Raji (cell line): ENCODE measurements around the gene PLCB4.

Experiments
- POLR2A ChIP-seq: IDR thresholded peaks from 2 replicates; pipeline ENCODE4 v1.6.1; 2011; ENCODE audit warnings: low read depth, low read length, control low read depth; ENCODE audit not compliant: insufficient read depth

PLCB4 gene

DNA sequence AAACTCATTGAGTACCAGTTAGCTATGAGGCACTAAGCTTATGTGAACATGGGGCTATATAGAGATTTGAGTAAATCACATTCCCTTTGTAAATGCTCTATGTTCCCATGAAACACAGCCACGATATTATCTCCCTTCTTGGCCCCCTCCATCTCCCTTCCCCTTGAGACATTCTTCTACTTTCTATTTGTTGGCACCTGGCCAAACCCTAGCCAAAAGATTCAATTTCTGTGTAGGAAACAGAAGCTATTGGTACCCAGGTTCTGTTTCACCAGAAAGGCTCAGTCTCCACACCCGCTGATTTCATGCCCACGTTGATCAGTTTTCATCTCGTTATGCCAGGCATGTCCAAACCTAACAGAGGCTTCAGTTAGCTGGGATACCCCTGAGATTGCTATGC lies 300.0 kb downstream of the PLCB4 start:
- no peak for TF ChIP-seq POLR2A

DNA sequence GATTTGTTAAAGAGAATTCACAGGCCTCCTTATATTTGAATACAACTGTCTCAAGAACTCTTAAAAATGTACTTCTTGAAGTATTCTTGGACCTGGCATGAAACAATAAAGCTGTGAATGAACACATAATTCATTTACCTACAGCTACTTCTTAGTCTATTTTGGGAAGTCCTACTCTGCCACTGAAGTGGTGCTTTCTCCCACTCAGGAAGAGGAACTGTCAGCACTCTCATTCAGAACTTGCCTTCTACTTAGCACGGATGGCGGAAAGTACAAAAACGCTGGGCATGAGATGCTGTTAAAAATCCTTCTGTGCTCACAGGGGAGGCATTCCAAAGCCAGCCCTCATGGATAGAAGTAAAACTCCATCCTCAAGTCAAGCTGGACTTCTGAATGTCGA lies 300.7 kb downstream of the PLCB4 start:
- TF ChIP-seq POLR2A: no peak

- TF ChIP-seq POLR2A: no peak
Measured at GRCh38 chr20:9374072-9374471, 305.2 kb downstream of the PLCB4 start.

- no peak for TF ChIP-seq POLR2A
Measured at GRCh38 chr20:9374480-9374879, 305.6 kb downstream of the PLCB4 start.

DNA sequence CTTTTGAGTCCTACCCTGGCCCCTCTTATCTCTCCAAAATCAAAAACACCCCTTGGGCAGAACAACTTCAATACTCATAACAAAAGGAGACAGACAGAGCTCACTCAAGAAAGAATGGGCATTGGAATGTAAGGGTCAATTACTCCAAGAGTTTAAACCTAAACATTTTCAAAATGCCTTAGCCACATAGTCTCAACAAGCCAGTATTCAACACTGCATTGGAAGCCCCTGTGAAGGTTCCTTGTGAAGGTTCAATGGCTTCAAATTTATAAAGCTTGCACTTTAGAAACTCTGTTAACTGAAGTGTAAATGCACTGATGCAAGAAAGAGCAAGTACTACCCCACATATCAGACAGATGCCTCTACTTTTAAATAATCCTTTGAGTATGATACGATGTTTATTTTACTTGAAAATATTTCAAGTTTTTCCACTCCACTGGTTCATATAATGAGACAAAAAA lies 306.4 kb downstream of the PLCB4 start:
- no peak for TF ChIP-seq POLR2A

DNA sequence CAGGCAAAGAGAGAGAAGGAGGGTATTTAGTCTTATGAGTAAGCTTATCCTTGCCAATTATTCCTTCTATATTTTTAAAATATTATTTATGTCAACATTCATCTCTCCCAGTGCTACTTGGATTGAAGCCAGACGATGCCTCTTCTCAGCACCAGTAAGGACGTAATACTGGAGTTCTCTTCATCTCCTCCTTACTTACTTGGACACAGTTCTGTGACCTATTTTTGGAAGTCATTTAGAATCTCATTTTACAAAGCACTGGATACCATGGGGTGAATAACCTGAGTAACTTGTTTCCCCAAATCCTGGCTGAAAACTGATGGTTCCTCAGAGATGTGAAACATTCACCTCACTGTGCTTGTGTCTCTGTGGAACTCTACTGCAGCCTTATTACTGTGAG lies 308.1 kb downstream of the PLCB4 start:
- TF ChIP-seq POLR2A: no peak

DNA sequence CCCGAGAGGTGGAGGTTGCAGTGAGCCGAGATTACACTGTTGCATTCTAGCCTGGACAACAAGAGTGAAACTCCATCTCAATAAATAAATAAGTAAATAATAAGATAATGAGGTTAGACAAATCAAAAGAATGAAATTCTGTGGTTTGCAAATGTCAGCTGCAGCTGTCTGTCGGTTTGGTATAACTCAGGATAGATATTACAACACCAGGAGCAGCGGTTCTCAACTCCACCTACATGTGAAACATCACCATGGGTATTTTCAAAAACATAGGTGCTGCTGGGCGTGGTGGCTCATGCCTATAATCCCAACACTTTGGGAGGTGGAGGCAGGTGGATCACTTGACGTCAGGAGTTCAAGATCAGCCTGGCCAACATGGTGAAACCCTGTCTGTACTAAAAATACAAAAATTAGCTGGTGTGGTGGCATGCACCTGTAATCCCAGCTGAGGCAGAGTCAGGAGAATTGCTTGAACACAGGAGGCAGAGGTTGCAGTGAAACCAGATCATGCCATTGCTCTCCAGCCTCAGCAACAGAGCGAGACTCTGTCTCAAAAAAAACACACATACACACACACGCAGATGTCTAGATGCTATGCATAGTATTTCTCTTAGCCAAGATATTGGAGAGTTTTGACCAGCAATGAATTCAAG lies 319.4 kb downstream of the PLCB4 start:
- no peak for TF ChIP-seq POLR2A

- no peak for TF ChIP-seq POLR2A
Measured at GRCh38 chr20:9388813-9389161, 319.9 kb downstream of the PLCB4 start.

- no peak for TF ChIP-seq POLR2A
Measured at GRCh38 chr20:9389346-9389745, 320.5 kb downstream of the PLCB4 start.

- no peak for TF ChIP-seq POLR2A
Measured at GRCh38 chr20:9390441-9390840, 321.6 kb downstream of the PLCB4 start.

GRCh38 chr20:9392892-9393857 lies 324.3 kb downstream of the PLCB4 start:
- TF ChIP-seq POLR2A: no peak

- no peak for TF ChIP-seq POLR2A
Measured at GRCh38 chr20:9395971-9396370, 327.1 kb downstream of the PLCB4 start.

GRCh38 chr20:9397928-9398327 lies 329.0 kb downstream of the PLCB4 start:
- TF ChIP-seq POLR2A: no peak

DNA sequence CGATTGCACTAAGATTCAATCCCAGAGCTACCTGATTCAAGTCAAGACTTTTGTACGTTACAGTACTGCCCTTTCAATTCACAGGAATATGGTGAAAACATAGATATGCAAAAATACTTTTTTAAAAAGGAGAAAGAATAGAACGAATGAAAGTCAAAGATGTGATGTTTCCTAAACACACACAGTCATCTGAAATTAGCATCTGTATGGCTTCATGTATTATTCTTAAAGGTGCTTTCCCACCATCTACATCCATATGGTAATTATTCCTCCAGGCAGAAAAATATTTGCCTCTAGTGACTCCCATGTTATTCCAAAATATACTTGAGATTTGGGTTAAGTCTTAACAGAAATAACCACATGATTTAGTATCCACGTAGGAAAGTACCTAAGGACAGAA lies 330.0 kb downstream of the PLCB4 start:
- TF ChIP-seq POLR2A: no peak

DNA sequence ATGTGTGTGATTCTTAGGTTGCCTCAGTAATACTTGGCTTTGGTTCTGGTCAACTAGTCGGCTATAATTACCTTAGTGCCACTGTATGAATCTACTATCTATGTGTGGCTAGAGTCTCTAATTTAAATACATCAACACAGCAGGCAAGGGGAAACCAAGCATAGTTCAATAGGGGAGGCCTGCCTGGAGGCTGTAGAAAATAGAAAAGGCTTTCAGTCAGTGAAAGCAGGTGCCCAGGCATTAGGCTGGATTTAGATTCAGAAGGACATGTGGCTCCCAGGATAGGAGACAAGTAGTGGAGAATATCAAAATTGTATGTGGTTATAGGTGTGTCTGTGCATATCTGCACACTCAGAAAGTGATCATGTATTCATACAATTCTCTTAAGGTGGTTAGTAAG lies 330.4 kb downstream of the PLCB4 start:
- no peak for TF ChIP-seq POLR2A
